MM.1S (cell line): ENCODE data around the gene E2F2.

Experiments used
- DNase-seq: peaks from one replicate; pipeline ENCODE4 v3.0.0-alpha.2; 2015
- H2AFZ ChIP-seq: fragments of 300-600 bp; sonication (generic); 2 replicates; pipeline ENCODE4 v1.6.0; 2016; ENCODE audit warnings: antibody characterized with exemption, low read length
- H3F3A ChIP-seq: fragments of 300-600 bp; sonication (generic); 2 replicates; pipeline ENCODE4 v1.6.1; 2016; ENCODE audit warnings: mild to moderate bottlenecking, antibody characterized with exemption, low read length, moderate library complexity, mixed read lengths; ENCODE audit not compliant: insufficient read depth
- H3K27ac ChIP-seq: fragments of 300-600 bp; sonication (generic); 2 replicates; pipeline ENCODE4 v1.5.1; 2016; ENCODE audit warnings: mild to moderate bottlenecking, low read length
- H3K27me3 ChIP-seq: fragments of 300-600 bp; sonication (generic); replicated peaks from 2 replicates; pipeline ENCODE4 v1.6.0; 2016; ENCODE audit warnings: low read length; ENCODE audit not compliant: insufficient read depth
- H3K36me3 ChIP-seq: fragments of 300-600 bp; sonication (generic); replicated peaks from 2 replicates; pipeline ENCODE4 v1.6.1; 2016; ENCODE audit warnings: mild to moderate bottlenecking, low read length, mixed read lengths; ENCODE audit not compliant: insufficient read depth
- H3K4me1 ChIP-seq: fragments of 300-600 bp; sonication (generic); 2 replicates; pipeline ENCODE4 v1.6.1; 2016; ENCODE audit warnings: low read length, mixed read lengths
- H3K4me2 ChIP-seq: fragments of 300-600 bp; sonication (generic); 2 replicates; pipeline ENCODE4 v1.6.0; 2016; ENCODE audit warnings: low read depth, low read length
- H3K4me3 ChIP-seq: fragments of 300-600 bp; sonication (generic); 2 replicates; pipeline ENCODE4 v1.5.1; 2016; ENCODE audit warnings: low read length, mixed read lengths
- H3K79me2 ChIP-seq: fragments of 300-600 bp; sonication (generic); 2 replicates; pipeline ENCODE4 v1.6.1; 2016; ENCODE audit warnings: mixed run types, low read length, mixed read lengths
- H3K9ac ChIP-seq: fragments of 300-600 bp; sonication (generic); 2 replicates; pipeline ENCODE4 v1.6.1; 2016; ENCODE audit warnings: low read length, mixed read lengths
- H3K9me2 ChIP-seq: fragments of 300-600 bp; sonication (generic); replicated peaks from 2 replicates; pipeline ENCODE4 v1.6.1; 2016; ENCODE audit warnings: mild to moderate bottlenecking, low read length, mixed read lengths; ENCODE audit not compliant: insufficient read depth
- H3K9me3 ChIP-seq: fragments of 300-600 bp; sonication (generic); replicated peaks from 2 replicates; pipeline ENCODE4 v1.6.1; 2016; ENCODE audit warnings: mild to moderate bottlenecking, low read length, mixed read lengths; ENCODE audit not compliant: insufficient read depth
- H4K20me1 ChIP-seq: fragments of 300-600 bp; sonication (generic); 2 replicates; pipeline ENCODE4 v1.6.1; 2016; ENCODE audit warnings: mild to moderate bottlenecking, low read length, moderate library complexity, mixed read lengths; ENCODE audit not compliant: insufficient read depth
- EZH2 ChIP-seq: fragments of 300-600 bp; sonication (generic); optimal IDR thresholded peaks from 2 replicates; pipeline ENCODE3; 2017; ENCODE audit warnings: low read depth, mild to moderate bottlenecking, antibody characterized with exemption, low read length, mixed read lengths
- EZH2phosphoT487 ChIP-seq: fragments of 300-600 bp; sonication (generic); IDR thresholded peaks from 2 replicates; pipeline ENCODE4 v1.6.1; 2018; ENCODE audit warnings: antibody characterized with exemption, low read length
- TF ChIP-seq, protein P1 (sequence below): fragments of 300-600 bp; sonication (generic); IDR thresholded peaks from 2 replicates; pipeline ENCODE4 v1.5.1; 2016; ENCODE audit warnings: antibody characterized with exemption, low read length, mixed read lengths

Gene E2F2

DNA sequence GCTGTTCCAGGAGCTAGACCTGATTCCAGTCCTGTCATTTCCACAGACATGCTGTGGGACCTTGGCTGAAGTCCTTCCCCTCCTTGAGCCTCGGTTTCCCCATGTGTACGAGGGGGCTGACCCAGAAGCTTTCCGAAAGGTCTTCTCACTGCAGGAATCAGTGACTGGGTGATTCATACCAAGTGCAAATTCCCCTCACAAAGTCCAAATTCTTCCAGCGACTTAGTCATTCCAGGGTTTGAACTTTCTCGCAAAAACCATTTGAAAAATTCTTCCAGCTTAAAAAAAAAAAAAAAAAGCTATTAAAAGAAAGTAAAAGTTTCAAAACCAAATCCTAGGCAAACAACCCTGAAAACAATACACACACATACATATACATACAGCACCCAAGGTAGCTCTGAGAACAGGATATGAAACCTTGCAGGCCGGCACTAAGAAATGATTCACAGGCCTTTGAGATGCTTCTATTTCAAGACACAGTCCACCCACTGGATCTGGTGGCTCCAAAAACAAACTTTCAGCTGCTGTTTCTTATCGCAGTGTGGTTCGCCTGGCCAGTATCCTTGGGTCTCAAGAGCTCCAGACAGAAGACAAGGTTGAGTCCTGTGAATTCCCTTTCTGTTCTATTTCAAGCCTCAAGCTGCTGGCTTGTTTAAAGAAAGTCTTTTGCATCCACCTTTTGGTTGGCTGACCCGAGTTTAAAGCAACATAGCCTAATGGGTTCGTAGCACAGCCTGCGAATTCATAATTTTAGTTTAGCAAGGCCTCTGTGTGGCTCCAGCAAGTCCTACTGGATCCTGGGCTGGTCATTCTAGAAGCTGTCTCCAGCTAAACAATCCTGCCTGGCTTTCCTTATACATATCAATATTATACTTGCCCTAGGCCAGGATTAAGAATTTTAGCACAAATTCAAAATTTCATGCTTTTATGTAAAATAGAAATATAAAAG, 46.3 kb upstream of the E2F2 start:
- H3K36me3 ChIP-seq, result no peaks in the 10 kb centered on the region
- H3K79me2 ChIP-seq, result no peaks in the 10 kb centered on the region
- no peak overlapping the region for H3K9ac ChIP-seq
- no peak for TF ChIP-seq EZH2phosphoT487
- TF ChIP-seq EZH2, result no peak
- TF ChIP-seq, protein P1, sequence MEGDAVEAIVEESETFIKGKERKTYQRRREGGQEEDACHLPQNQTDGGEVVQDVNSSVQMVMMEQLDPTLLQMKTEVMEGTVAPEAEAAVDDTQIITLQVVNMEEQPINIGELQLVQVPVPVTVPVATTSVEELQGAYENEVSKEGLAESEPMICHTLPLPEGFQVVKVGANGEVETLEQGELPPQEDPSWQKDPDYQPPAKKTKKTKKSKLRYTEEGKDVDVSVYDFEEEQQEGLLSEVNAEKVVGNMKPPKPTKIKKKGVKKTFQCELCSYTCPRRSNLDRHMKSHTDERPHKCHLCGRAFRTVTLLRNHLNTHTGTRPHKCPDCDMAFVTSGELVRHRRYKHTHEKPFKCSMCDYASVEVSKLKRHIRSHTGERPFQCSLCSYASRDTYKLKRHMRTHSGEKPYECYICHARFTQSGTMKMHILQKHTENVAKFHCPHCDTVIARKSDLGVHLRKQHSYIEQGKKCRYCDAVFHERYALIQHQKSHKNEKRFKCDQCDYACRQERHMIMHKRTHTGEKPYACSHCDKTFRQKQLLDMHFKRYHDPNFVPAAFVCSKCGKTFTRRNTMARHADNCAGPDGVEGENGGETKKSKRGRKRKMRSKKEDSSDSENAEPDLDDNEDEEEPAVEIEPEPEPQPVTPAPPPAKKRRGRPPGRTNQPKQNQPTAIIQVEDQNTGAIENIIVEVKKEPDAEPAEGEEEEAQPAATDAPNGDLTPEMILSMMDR, result no peak
- 0 out of 2 replicates have a peak overlapping the region, but pooled peaks have one; percentile 19 for H3K4me3 ChIP-seq
- no peaks in the 10 kb centered on the region for H3K9me2 ChIP-seq
- no peak overlapping the region for H2AFZ ChIP-seq
- H3K9me3 ChIP-seq, result no peaks in the 10 kb centered on the region
- H3K4me1 ChIP-seq, result peaks cover 19% of the 10 kb centered on the region
- peaks cover 30% of the 10 kb centered on the region for H3K27me3 ChIP-seq
- no peaks in the 10 kb centered on the region for H4K20me1 ChIP-seq
- peak overlapping the region; percentile 67 for H3K4me2 ChIP-seq
- DNase-seq, result peak; percentile 90
- H3K27ac ChIP-seq, result peak overlapping the region; percentile 32; the same call in 1 of the 2 replicates
- H3F3A ChIP-seq, result peaks cover 11% of the 10 kb centered on the region

DNA sequence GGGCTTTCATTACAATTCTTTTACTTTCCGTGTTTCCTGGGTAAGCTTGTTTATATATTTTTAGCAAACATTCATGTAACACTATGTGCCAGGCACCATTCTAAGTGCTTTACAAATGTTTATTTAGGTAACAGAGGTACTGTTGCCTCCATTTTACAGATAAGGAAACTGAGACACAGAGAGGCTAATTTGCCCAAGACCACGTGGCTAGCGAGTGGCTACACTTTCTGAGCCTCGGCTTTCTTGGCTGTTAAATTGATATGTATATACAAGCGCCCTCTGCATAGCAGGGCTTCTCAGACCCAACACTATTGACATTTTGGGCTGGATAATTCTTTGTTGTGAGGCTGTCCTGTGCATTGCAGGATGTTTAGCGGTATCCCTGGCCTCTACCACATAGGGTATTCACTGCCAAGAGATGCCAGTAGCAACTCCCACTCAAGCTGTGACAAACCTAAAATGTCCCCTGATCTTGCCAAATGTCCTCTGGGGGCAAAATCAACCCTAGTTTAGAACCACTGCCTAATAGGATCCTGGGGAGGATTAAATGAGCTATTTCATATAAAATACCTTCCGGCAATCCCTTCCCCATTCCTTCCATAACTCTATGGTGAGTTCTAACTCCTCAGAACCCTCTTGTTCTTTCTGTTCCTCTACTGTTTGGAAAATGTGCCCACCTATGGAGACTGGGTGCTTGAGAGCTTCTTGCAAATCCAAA, 45.5 kb upstream of the E2F2 start:
- H3K4me3 ChIP-seq, result 0 out of 2 replicates have a peak overlapping the region, but pooled peaks have one; percentile 10

DNA sequence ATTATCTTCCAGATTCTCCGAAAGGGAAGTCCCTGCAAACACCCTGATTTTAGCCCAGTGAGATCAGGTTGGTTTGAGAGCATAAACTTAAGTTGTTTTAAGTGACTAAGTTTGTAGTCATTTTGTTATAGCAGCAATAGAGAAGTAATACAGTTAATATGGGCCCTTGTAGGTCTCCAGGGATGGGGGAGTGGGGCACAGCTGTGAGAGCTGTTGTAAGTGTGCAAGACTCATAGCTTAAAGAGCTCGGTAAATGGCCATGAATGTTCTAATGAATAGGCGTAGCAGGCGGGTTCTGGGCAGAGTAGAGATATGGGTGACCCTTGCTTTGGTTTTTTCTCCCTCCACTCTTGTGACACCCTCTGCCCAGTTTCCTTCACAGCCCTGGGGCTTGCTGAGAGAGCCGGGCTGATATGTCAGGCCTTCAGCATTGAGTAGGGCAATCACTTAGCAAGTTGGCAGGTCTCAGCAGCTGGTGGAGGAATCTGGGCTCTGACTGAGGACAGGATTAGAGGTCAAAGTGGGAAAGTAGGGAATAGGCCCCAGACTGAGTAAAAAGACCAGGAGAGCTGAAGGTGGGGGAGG, 44.3 kb upstream of the E2F2 start:
- H4K20me1 ChIP-seq, result no peaks in the 10 kb centered on the region
- H3K79me2 ChIP-seq, result no peaks in the 10 kb centered on the region
- TF ChIP-seq EZH2 (no peak), EZH2phosphoT487 (no peak)
- TF ChIP-seq, protein P1, result no peak
- H3F3A ChIP-seq, result peaks cover 11% of the 10 kb centered on the region
- peaks cover 19% of the 10 kb centered on the region for H3K4me1 ChIP-seq
- H3K4me2 ChIP-seq, result no peak overlapping the region
- no peak for DNase-seq
- H3K4me3 ChIP-seq, result no peak overlapping the region
- no peak overlapping the region for H3K27ac ChIP-seq
- H3K9me3 ChIP-seq, result no peaks in the 10 kb centered on the region
- H3K9ac ChIP-seq, result no peak overlapping the region
- H3K9me2 ChIP-seq, result no peaks in the 10 kb centered on the region
- H3K27me3 ChIP-seq, result peaks cover 40% of the 10 kb centered on the region
- H2AFZ ChIP-seq, result no peak overlapping the region
- no peaks in the 10 kb centered on the region for H3K36me3 ChIP-seq

More for the DNA sequence above, 45.5 kb upstream of the E2F2 start:
- peaks cover 34% of the 10 kb centered on the region for H3K27me3 ChIP-seq
- H3K79me2 ChIP-seq, result no peaks in the 10 kb centered on the region
- no peak overlapping the region for H3K27ac ChIP-seq
- peak overlapping the region; percentile 67 for H3K4me2 ChIP-seq
- H4K20me1 ChIP-seq, result no peaks in the 10 kb centered on the region
- peaks cover 19% of the 10 kb centered on the region for H3K4me1 ChIP-seq
- no peak for DNase-seq
- no peak overlapping the region for H3K9ac ChIP-seq
- no peaks in the 10 kb centered on the region for H3K9me2 ChIP-seq
- no peaks in the 10 kb centered on the region for H3K9me3 ChIP-seq
- no peak overlapping the region for H2AFZ ChIP-seq
- TF ChIP-seq, protein P1, result no peak
- TF ChIP-seq EZH2phosphoT487 (no peak), EZH2 (no peak)
- no peaks in the 10 kb centered on the region for H3K36me3 ChIP-seq
- H3F3A ChIP-seq, result peaks cover 11% of the 10 kb centered on the region
